IgD-negative memory B cell (primary cell): Measurements from ENCODE around the gene ZNF205. TPM values are rescaled to one million over a fixed set of nuclear protein-coding genes. Genes with fewer than 3 reads are reported as not detected.

Source experiments
- polyA plus RNA-seq: library from polyadenylated mRNA; unstranded; fragments of 300-500 nt; fragmentation: Illumina TruSeq; gene quantifications from one replicate; pipeline ENCODE4 v1.2.3, GENCODE V29; 2021

ZNF205 gene
- polyA plus RNA-seq, 1 donor from 2014 or later, result not detected

Other genes with a start within 250 kb of the ZNF205 start
- 20.8 TPM for gene FLYWCH2, start 229.4 kb upstream of the ZNF205 start, polyA plus RNA-seq
- 14.8 TPM for gene FLYWCH1, start 200.7 kb upstream of the ZNF205 start, polyA plus RNA-seq
- 1.5 TPM for gene KREMEN2, start 148.3 kb upstream of the ZNF205 start, polyA plus RNA-seq
- 1.9 TPM for gene PAQR4, start 143.2 kb upstream of the ZNF205 start, polyA plus RNA-seq
- 1.4 TPM for gene PKMYT1, start 132.1 kb upstream of the ZNF205 start, polyA plus RNA-seq
- not detected for gene CLDN9, start 99.7 kb upstream of the ZNF205 start, polyA plus RNA-seq
- gene CLDN6, start 94.4 kb upstream of the ZNF205 start, polyA plus RNA-seq, result not detected
- gene TNFRSF12A, start 92.2 kb upstream of the ZNF205 start, polyA plus RNA-seq, result 0.31 TPM
- 26.2 TPM for gene HCFC1R1, start 88.6 kb upstream of the ZNF205 start, polyA plus RNA-seq
- 48.2 TPM for gene THOC6, start 88.6 kb upstream of the ZNF205 start, polyA plus RNA-seq
- gene BICDL2, start 75.6 kb upstream of the ZNF205 start, polyA plus RNA-seq, result not detected
- gene MMP25, start 66.0 kb upstream of the ZNF205 start, polyA plus RNA-seq, result 0.40 TPM
- 59.8 TPM for gene IL32, start 46.9 kb upstream of the ZNF205 start, polyA plus RNA-seq
- not detected for gene ZSCAN10, start 13.3 kb upstream of the ZNF205 start, polyA plus RNA-seq
- 1.9 TPM for gene ZNF213, start 22.4 kb downstream of the ZNF205 start, polyA plus RNA-seq
- gene OR1F1, start 75.6 kb downstream of the ZNF205 start, polyA plus RNA-seq, result not detected
- 8.3 TPM for gene ZNF200, start 122.6 kb downstream of the ZNF205 start, polyA plus RNA-seq
- gene MEFV, start 144.0 kb downstream of the ZNF205 start, polyA plus RNA-seq, result not detected
- gene ZNF263, start 170.9 kb downstream of the ZNF205 start, polyA plus RNA-seq, result 61.3 TPM
- 4.4 TPM for gene TIGD7, start 192.8 kb downstream of the ZNF205 start, polyA plus RNA-seq
- gene ZNF75A, start 192.9 kb downstream of the ZNF205 start, polyA plus RNA-seq, result 27.1 TPM
- not detected for gene OR2C1, start 243.3 kb downstream of the ZNF205 start, polyA plus RNA-seq